Fibroblast of skin of abdomen (primary cell): ENCODE data around the gene GALP.
"Not testable (repeated sequence)": the region's sequence is repeated elsewhere in the genome, so short reads cannot be mapped to it uniquely, and the experiment has no call there.

ENCODE experiments used
- DNase-seq: peaks from one replicate; pipeline ENCODE4 v3.0.0-alpha.2; 2013

Gene GALP

DNA sequence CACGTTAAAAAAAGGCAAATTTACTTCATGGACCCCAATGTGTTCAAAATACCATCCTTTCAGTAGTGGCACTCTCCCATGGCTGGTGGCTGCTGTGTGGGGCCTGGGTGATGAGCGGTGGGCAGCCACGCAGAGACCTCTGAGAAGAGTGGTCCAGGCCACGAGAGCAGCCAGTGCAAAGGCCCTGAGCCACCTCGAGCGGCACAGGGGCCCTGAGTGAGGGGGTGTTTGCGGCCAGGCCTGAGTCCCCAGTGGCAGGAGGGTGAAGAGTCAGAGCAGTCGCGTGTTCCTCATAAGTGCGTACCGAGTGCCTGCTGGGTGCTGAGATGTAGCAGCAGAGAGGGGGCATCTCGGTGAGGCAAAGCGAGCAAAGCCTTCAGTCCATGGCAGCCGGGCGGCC lies 27.7 kb upstream of the GALP start:
- no peak for DNase-seq

GRCh38 chr19:56148955-56149655 lies 26.7 kb upstream of the GALP start:
- DNase-seq, result not testable (repeated sequence)

DNA sequence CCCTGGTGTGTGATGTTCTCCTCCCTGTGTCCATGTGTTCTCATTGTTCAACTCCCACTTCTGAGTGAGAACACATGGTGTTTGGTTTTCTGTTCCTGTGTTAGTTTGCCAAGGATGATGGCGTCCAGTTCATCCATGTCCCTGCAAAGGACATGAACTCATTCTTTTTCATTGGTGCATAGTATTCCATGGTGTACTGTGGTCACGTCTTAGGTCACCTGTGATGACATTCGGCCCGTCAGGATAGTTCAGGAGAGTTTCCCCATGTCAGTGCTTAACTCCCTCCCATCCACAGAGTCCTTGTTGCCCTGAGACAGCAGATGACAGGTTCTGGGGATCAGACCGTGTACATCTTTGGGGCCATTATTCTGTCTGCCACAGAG lies 26.2 kb upstream of the GALP start:
- DNase-seq, result no peak

GRCh38 chr19:56150358-56150757 lies 25.4 kb upstream of the GALP start:
- DNase-seq, result no peak

GRCh38 chr19:56152644-56153043 lies 23.2 kb upstream of the GALP start:
- no peak for DNase-seq

DNA sequence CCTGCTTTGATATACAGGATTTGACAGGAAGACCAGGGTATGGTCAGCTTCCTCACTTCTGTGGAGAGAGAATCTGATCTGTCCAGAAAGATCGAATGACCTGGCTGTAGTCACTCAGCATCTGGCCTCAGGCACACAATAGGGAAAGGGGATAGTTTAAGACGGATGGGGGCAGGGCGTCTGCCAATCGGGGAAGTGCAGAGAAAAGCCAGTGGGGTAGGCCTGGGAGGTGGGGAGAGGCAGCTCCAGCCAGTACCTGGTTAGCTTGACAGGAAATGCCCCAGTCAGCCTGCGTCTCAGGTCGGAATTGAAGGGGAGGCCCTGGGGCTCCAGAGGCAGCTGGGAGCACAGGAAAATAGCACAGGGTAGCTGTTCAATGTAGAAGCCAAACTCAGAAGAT lies 22.3 kb upstream of the GALP start:
- no peak for DNase-seq

DNA sequence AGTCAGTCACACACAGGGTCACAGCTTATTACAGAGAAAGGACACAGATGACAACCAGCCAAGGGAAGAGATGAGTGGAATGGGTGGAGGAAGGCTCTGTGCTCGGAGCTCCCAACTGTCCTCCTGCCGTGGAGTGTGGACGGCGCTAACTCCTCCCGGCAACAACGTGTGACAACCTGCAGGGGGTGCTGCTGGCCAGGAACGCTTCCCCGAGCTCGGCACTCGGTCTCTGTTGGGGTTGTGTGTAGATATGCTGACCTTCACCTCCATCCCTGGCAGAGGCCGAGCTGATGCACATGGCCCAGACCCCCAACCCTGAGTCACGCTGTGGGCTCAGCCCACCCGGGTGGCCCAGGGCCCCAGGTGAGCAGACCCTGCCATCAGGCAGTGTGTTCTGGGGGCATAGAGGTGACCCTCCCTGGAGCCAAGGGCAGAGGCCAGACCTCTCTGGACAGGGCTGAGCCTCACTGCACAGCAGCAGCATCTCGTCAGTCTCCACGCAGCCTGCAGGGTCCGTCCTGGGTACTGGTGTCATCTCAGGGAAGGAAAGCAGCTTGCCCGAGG lies 20.6 kb upstream of the GALP start:
- no peak for DNase-seq

DNA sequence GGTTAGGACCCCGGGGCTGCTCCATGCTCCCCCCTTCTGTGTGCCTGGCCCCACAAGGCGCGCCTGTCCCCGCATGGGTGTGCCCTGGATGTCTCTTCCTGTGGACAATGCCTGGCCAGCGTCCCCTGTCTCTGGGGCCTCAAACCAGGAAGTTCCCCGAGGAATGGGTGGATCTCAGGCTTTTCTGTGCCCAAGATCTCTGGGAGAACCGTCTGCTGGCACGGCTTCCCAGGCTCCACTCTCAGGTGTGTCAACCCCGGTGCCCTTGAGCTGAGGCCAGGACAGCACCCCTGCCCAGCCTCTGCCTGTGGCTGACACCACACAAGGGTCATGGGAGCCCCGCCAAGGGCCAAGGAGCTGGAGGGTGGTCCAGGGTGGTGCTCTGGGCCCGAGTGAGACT lies 19.0 kb upstream of the GALP start:
- no peak for DNase-seq

- no peak for DNase-seq
Measured at GRCh38 chr19:56158170-56158757, 17.5 kb upstream of the GALP start.

GRCh38 chr19:56159009-56159559 lies 16.7 kb upstream of the GALP start:
- no peak for DNase-seq

GRCh38 chr19:56159622-56160271 lies 16.1 kb upstream of the GALP start:
- no peak for DNase-seq

GRCh38 chr19:56161534-56161933 lies 14.3 kb upstream of the GALP start:
- no peak for DNase-seq

GRCh38 chr19:56162258-56162657 lies 13.6 kb upstream of the GALP start:
- no peak for DNase-seq

- DNase-seq, result no peak
Measured at GRCh38 chr19:56163097-56163496, 12.7 kb upstream of the GALP start.

- no peak for DNase-seq
Measured at GRCh38 chr19:56167064-56167578, 8.7 kb upstream of the GALP start.

GRCh38 chr19:56170261-56170660 lies 5.5 kb upstream of the GALP start:
- DNase-seq, result no peak

- DNase-seq, result no peak
Measured at GRCh38 chr19:56174086-56174485, 1.7 kb upstream of the GALP start.

DNA sequence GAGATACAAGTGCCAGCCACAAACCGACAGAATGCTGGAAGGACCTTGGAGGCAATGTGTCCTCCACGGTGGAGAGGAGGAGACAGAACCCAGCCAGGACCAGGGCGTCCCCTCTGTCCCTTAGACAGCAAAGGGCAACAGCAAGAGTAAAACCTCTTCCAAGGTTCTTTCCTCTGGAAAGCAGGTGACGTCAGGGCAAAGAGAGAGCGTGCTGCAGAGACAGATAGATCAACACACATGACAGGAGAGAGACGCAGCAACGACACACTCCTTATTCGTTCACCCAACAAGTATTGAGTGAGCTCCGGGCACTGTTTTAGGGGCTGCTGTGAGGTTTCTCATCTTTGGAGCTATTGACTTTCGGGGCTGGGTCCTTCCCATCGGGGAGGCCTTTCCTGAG lies 1.3 kb upstream of the GALP start:
- no peak for DNase-seq

GRCh38 chr19:56176310-56176709 lies 502 bp downstream of the GALP start:
- not testable (repeated sequence) for DNase-seq

- DNase-seq, result no peak
Measured at GRCh38 chr19:56176881-56177280, 1.1 kb downstream of the GALP start.

DNA sequence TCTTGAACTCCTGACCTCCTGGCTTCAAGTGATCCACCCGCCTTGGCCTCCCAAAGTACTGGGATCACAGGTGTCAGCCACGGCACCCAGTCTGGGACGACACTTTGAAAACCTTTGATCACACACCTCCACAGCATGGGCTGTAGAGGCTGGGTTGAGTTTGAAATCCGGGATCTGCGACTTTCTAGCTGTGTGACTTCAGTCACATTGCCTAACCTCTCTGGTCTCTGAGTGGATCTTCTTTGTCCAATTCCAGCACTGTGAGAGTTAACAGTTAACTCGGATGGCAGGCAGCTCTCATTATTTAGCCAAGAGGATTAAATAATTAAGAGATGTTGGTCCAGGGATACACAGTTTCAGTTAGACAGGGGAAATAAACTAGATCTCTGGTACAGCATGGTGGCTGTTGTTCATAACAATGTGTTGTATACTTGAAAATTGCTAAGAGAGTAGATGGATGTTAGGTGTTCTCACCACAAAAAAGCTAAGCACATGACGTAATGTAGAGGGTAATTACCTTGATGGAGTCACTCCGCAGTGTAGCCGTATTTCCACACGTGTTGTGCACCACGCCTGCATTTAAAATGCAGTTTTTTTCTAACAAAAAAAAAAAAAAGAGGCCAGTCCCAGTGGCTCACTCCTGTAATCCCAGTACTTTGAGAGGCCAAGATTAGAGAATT lies 1.9 kb downstream of the GALP start:
- no peak for DNase-seq

DNA sequence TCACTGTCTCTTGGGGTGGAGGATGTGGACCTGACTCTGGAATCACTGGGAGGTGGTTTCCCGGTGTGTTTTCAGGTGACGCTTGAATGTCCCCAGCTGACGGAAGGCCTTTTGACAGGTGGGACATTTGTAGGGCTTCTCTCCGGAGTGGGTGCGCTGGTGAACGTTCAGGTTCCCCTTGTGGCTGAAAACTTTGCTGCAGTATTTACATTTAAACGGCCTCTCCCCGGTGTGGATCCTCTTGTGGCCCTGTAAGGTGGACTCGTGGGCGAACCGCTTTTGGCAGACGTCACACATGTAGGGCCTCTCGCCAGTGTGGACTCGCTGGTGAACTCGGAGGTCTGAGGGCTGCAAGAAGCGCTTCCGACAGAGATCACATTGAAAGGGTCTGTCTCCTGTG lies 14.0 kb downstream of the GALP start:
- no peak for DNase-seq

DNA sequence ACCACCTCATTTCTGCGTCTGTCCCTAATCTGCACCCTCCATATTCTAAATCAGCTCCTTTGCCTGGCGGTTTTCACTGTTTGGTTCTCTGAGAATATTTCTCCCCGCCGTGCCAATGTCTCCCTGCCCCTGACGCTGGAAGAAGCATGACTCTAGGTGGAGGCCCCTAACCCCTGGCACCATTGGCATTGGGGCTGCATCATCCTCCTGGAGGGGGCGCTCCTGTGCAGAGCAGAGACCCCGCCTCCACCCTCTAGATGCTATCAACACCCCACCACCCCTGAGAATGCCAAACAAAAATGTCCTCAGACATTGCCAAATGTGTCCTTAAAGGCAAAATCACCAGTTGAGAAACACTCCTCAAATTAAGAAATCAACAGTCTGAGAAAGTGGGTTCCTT lies 15.3 kb downstream of the GALP start:
- DNase-seq, result no peak
